SK-N-SH (cell line): ENCODE measurements around the gene CAMK2B.

ENCODE experiments used
- CTCF ChIP-seq: fragments of 200-600 bp; sonication (generic); IDR thresholded peaks from 2 replicates; pipeline ENCODE4 v1.6.1; 2017; ENCODE audit warnings: antibody characterized with exemption, mild to moderate bottlenecking, moderate library complexity
- EZH2phosphoT487 ChIP-seq: fragments of 200-600 bp; sonication (generic); IDR thresholded peaks from 2 replicates; pipeline ENCODE4 v1.6.1; 2017; ENCODE audit warnings: low read depth, mixed run types, mild to moderate bottlenecking, antibody characterized with exemption, moderate library complexity, borderline replicate concordance
- SIN3A ChIP-seq: IDR thresholded peaks from 2 replicates; pipeline ENCODE4 v1.6.1; 2012; ENCODE audit warnings: low read depth, mild to moderate bottlenecking, low read length, moderate library complexity, borderline replicate concordance

GRCh38 chr7:44307905-44308595 is 17.3 kb downstream of the CAMK2B start:
- TF ChIP-seq EZH2phosphoT487 (no peak), CTCF (no peak), SIN3A (no peak)
